HEK293 (cell line): ENCODE data around the gene SLC23A3.

ENCODE experiments used
- CTCF ChIA-PET: fragments of 350-600 bp; formaldehyde crosslinking; extraction: SDS; loops from one replicate; lab custom pipeline; 2021; ENCODE audit warnings: antibody characterized with exemption; lab: Yijun Ruan, JAX
- POLR2A ChIA-PET: fragments of 300-600 bp; formaldehyde crosslinking; extraction: SDS; loops from one replicate; lab custom pipeline; 2020; ENCODE audit warnings: antibody characterized with exemption, inconsistent platforms; lab: Yijun Ruan, JAX
- H3K27ac ChIP-seq: fragments of 200-500 bp; sonication (Bioruptor generic); 2 replicates; pipeline ENCODE4 v1.5.1; 2014; ENCODE audit warnings: low read depth, low read length, control low read depth, inconsistent platforms; ENCODE audit errors: extremely low read depth
- H3K36me3 ChIP-seq, 2 experiments: fragments of 200-500 bp in 1 of 2; sonication (Bioruptor generic) in 1 of 2; 1 replicate in 1 of 2; 2 replicates in 1 of 2; pipeline ENCODE4 v1.5.1; 2014 to 2017; ENCODE audit warnings: inconsistent platforms in 2 of 2, low read length in 2 of 2; ENCODE audit not compliant: control insufficient read depth in 2 of 2, insufficient read depth in 1 of 2
- H3K4me1 ChIP-seq: fragments of 200-500 bp; sonication (Bioruptor generic); 2 replicates; pipeline ENCODE4 v1.5.1; 2014; ENCODE audit warnings: mild to moderate bottlenecking, low read length, inconsistent platforms; ENCODE audit not compliant: control insufficient read depth, insufficient read depth
- H3K4me3 ChIP-seq: 2 replicates; pipeline ENCODE4 v1.5.1; 2011; ENCODE audit warnings: low read depth, mild to moderate bottlenecking, control low read depth, low read length, moderate library complexity
- H3K9me3 ChIP-seq: fragments of 200-500 bp; sonication (Bioruptor generic); 2 replicates; pipeline ENCODE4 v1.5.1; 2014; ENCODE audit warnings: low read depth, low read length, inconsistent platforms; ENCODE audit not compliant: control insufficient read depth, insufficient read depth
- IKZF3 ChIP-seq: fragments of 450-650 bp; IDR thresholded peaks from 2 replicates; pipeline ENCODE4 v1.5.0; 2018; ENCODE audit warnings: missing biosample characterization, mild to moderate bottlenecking, missing genetic modification characterization, moderate library complexity
- KLF17 ChIP-seq: fragments of 450-650 bp; formaldehyde crosslinking; IDR thresholded peaks from 2 replicates; pipeline ENCODE4 v1.5.1; 2016; ENCODE audit warnings: missing biosample characterization, missing genetic modification characterization
- PRDM6 ChIP-seq: fragments of 450-650 bp; formaldehyde crosslinking; IDR thresholded peaks from 2 replicates; pipeline ENCODE4 v1.5.1; 2017; ENCODE audit warnings: missing biosample characterization, missing genetic modification characterization
- TRIM28 ChIP-seq: IDR thresholded peaks from 2 replicates; pipeline ENCODE4 v1.6.1; 2011; ENCODE audit warnings: low read length, control low read depth, borderline replicate concordance
- TSHZ1 ChIP-seq: fragments of 450-650 bp; formaldehyde crosslinking; IDR thresholded peaks from 2 replicates; pipeline ENCODE4 v1.5.1; 2016; ENCODE audit warnings: missing biosample characterization, missing genetic modification characterization, borderline replicate concordance
- ZBTB20 ChIP-seq: fragments of 450-650 bp; formaldehyde crosslinking; IDR thresholded peaks from 2 replicates; pipeline ENCODE4 v1.5.1; 2016; ENCODE audit warnings: missing biosample characterization, missing genetic modification characterization
- ZBTB48 ChIP-seq: fragments of 450-650 bp; formaldehyde crosslinking; IDR thresholded peaks from 2 replicates; pipeline ENCODE4 v1.5.1; 2016; ENCODE audit warnings: missing biosample characterization, missing genetic modification characterization
- ZFHX2 ChIP-seq: fragments of 450-650 bp; formaldehyde crosslinking; conservative IDR thresholded peaks from 2 replicates; pipeline ENCODE4 v1.5.1; 2016; ENCODE audit warnings: missing biosample characterization, missing genetic modification characterization
- ZFP3 ChIP-seq: fragments of 450-650 bp; formaldehyde crosslinking; IDR thresholded peaks from 2 replicates; pipeline ENCODE4 v1.5.1; 2016; ENCODE audit warnings: low read depth, missing biosample characterization, missing genetic modification characterization
- ZNF112 ChIP-seq: fragments of 450-650 bp; formaldehyde crosslinking; IDR thresholded peaks from 2 replicates; pipeline ENCODE4 v1.5.0; 2017; ENCODE audit warnings: missing biosample characterization, missing genetic modification characterization
- ZNF121 ChIP-seq: fragments of 450-650 bp; formaldehyde crosslinking; IDR thresholded peaks from 2 replicates; pipeline ENCODE4 v1.5.1; 2016; ENCODE audit warnings: missing biosample characterization, missing genetic modification characterization
- ZNF155 ChIP-seq: fragments of 450-650 bp; formaldehyde crosslinking; IDR thresholded peaks from 2 replicates; pipeline ENCODE4 v1.5.1; 2016; ENCODE audit warnings: missing biosample characterization, missing genetic modification characterization
- ZNF19 ChIP-seq: fragments of 450-650 bp; formaldehyde crosslinking; IDR thresholded peaks from 2 replicates; pipeline ENCODE4; 2016; ENCODE audit warnings: missing biosample characterization, missing genetic modification characterization, low read depth
- ZNF214 ChIP-seq: fragments of 450-650 bp; formaldehyde crosslinking; IDR thresholded peaks from 2 replicates; pipeline ENCODE4 v1.5.1; 2017; ENCODE audit warnings: missing biosample characterization, mild to moderate bottlenecking, missing genetic modification characterization, borderline replicate concordance
- ZNF24 ChIP-seq: fragments of 450-650 bp; formaldehyde crosslinking; IDR thresholded peaks from 2 replicates; pipeline ENCODE4 v1.5.1; 2016; ENCODE audit warnings: missing biosample characterization, missing genetic modification characterization
- ZNF324 ChIP-seq: fragments of 450-650 bp; formaldehyde crosslinking; IDR thresholded peaks from 2 replicates; pipeline ENCODE4 v1.5.1; 2016; ENCODE audit warnings: missing biosample characterization, missing genetic modification characterization
- ZNF394 ChIP-seq: fragments of 450-650 bp; formaldehyde crosslinking; IDR thresholded peaks from 2 replicates; pipeline ENCODE4 v1.5.1; 2016; ENCODE audit warnings: missing biosample characterization, missing genetic modification characterization, mild to moderate bottlenecking, moderate library complexity, borderline replicate concordance
- ZNF501 ChIP-seq: fragments of 450-650 bp; formaldehyde crosslinking; IDR thresholded peaks from 2 replicates; pipeline ENCODE4 v1.5.1; 2016; ENCODE audit warnings: missing biosample characterization, missing genetic modification characterization
- ZNF544 ChIP-seq: fragments of 450-650 bp; formaldehyde crosslinking; IDR thresholded peaks from 2 replicates; pipeline ENCODE4 v1.5.0; 2017; ENCODE audit warnings: missing biosample characterization, missing genetic modification characterization
- ZNF548 ChIP-seq: fragments of 450-650 bp; formaldehyde crosslinking; IDR thresholded peaks from 2 replicates; pipeline ENCODE4 v1.5.1; 2016; ENCODE audit warnings: missing biosample characterization, missing genetic modification characterization
- ZNF621 ChIP-seq: fragments of 450-650 bp; formaldehyde crosslinking; IDR thresholded peaks from 2 replicates; pipeline ENCODE4 v1.5.1; 2017; ENCODE audit warnings: missing biosample characterization, missing genetic modification characterization
- ZNF639 ChIP-seq: fragments of 450-650 bp; formaldehyde crosslinking; IDR thresholded peaks from 2 replicates; pipeline ENCODE4 v1.5.1; 2016; ENCODE audit warnings: missing biosample characterization, missing genetic modification characterization
- ZNF654 ChIP-seq: fragments of 450-650 bp; formaldehyde crosslinking; IDR thresholded peaks from 2 replicates; pipeline ENCODE4 v1.5.1; 2016; ENCODE audit warnings: low read depth, missing biosample characterization, missing genetic modification characterization
- ZNF76 ChIP-seq: fragments of 450-650 bp; formaldehyde crosslinking; IDR thresholded peaks from 2 replicates; pipeline ENCODE4; 2016; ENCODE audit warnings: low read depth, missing biosample characterization, missing genetic modification characterization, borderline replicate concordance
- ZNF768 ChIP-seq: fragments of 450-650 bp; formaldehyde crosslinking; IDR thresholded peaks from 2 replicates; pipeline ENCODE4 v1.5.1; 2018; ENCODE audit warnings: missing biosample characterization, mild to moderate bottlenecking, missing genetic modification characterization
- ZNF791 ChIP-seq: fragments of 450-650 bp; formaldehyde crosslinking; IDR thresholded peaks from 2 replicates; pipeline ENCODE4 v1.5.1; 2016; ENCODE audit warnings: missing biosample characterization, missing genetic modification characterization
- ZSCAN4 ChIP-seq: fragments of 450-650 bp; formaldehyde crosslinking; IDR thresholded peaks from 2 replicates; pipeline ENCODE4 v1.5.1; 2017; ENCODE audit warnings: missing biosample characterization, missing genetic modification characterization

Gene SLC23A3

GRCh38 chr2:219176818-219177551 is 7.2 kb upstream of the SLC23A3 start, which contains the start of gene CNPPD1 (continued):
- TF ChIP-seq ZNF394 (no peak), ZNF501 (tag by site-specific recombination) (no peak; the same call in 1 of the 2 replicates), ZNF121 (peak; percentile 51; the same call in 1 of the 2 replicates), ZNF155 (tag by site-specific recombination) (no peak), ZSCAN4 (tag by site-specific recombination) (no peak), ZNF768 (tag by site-specific recombination) (no peak), ZNF324 (tag by site-specific recombination) (no peak), ZNF24 (tag by site-specific recombination) (no peak), ZNF214 (tag by site-specific recombination) (no peak), ZNF548 (tag by site-specific recombination) (no peak), ZNF112 (tag by site-specific recombination) (no peak), PRDM6 (tag by site-specific recombination) (no peak), TSHZ1 (no peak), ZFP3 (tag by site-specific recombination) (no peak), IKZF3 (no peak; the same call in 1 of the 2 replicates)

- Histone ChIP-seq H3K36me3 (peaks cover 4 to 55% of the 10 kb centered on the region in 2 experiments; a peak in 2 of 3 replicates), H3K27ac (peak overlapping the region; percentile 79), H3K4me3 (peak overlapping the region; percentile 78), H3K9me3 (no peaks in the 10 kb centered on the region), H3K4me1 (peaks cover 6% of the 10 kb centered on the region; the same call in 1 of the 2 replicates)
- ChIA-PET POLR2A (interaction anchor here (0.6 to 2.7 kb wide), 14 partner anchors 17 to 179 kb away, joined by 3 to 27 read pairs (median 4); partner anchors contain the start of genes ABCB6, ANKZF1, ATG9A and CFAP65), CTCF (interaction anchor here (0.5 to 8.4 kb wide), 16 partner anchors 9 to 365 kb away, joined by 3 to 101 read pairs (median 3); partner anchors contain the start of genes DNAJB2, GLB1L, NHEJ1 and STK16)
- TF ChIP-seq ZNF654 (no peak), ZNF76 (peak; percentile 24; the same call in 1 of the 2 replicates), ZNF19 (tag by site-specific recombination) (no peak), ZNF621 (tag by site-specific recombination) (no peak), ZNF791 (no peak), ZBTB20 (tag by site-specific recombination) (peak; percentile 62), ZNF544 (no peak), TRIM28 (no peak), ZFHX2 (tag by site-specific recombination) (no peak), KLF17 (tag by site-specific recombination) (peak; percentile 20; the same call in 1 of the 2 replicates), ZNF639 (no peak), ZBTB48 (tag by site-specific recombination) (peak; percentile 23; the same call in 1 of the 2 replicates)
Observed at GRCh38 chr2:219175928-219176817, 6.3 kb upstream of the SLC23A3 start.
